GM21619 (cell line): ENCODE data around the gene HORMAD2.

Experiments
- ATAC-seq: cut with Tn5 transposase; IDR thresholded peaks from one replicate; pipeline ENCODE4 v1.9.1; 2021; ENCODE audit not compliant: unreplicated experiment

HORMAD2 gene

DNA sequence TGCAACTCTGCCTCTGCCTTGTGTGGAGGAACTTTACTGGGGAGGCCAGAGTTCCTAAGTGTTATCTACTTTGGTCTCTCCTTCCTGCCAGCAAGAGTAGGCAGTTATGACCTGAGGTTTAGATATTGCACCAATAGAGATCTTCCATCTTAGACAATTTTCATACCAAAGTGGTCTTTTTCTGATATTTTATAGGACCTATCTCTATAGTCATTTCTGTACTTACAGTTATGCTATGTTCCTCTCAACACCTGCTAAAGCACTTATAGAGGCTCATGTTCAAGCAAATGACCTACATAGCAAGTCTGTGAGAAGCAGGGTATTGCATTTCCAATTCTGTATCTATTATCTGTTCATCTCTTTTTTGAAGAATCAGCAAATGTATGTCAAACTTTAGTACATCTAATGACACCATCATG, 80.8 kb downstream of the HORMAD2 start:
- no peak for ATAC-seq

- ATAC-seq, result no peak
Observed at GRCh38 chr22:30167296-30167695, 87.0 kb downstream of the HORMAD2 start.

DNA sequence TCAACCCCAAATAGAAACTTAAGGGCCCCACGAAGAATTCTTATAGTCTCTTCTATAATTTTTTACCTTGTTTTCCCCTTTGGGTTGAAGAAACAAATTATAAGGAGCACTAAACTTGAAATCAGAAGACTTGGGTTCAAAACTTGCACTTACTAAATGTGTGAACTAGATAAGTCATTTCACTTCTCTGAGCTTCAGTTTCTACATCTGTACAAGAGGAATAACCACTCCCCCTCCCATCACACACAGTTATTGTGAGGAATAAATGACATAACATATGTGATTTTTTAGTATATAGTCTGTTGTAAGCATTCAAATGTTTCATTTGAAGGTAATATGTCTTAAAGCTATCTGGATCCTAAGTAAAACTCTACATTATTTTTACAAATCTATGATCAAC, 87.5 kb downstream of the HORMAD2 start:
- ATAC-seq, result no peak

GRCh38 chr22:30169002-30169401, 88.7 kb downstream of the HORMAD2 start:
- no peak for ATAC-seq

DNA sequence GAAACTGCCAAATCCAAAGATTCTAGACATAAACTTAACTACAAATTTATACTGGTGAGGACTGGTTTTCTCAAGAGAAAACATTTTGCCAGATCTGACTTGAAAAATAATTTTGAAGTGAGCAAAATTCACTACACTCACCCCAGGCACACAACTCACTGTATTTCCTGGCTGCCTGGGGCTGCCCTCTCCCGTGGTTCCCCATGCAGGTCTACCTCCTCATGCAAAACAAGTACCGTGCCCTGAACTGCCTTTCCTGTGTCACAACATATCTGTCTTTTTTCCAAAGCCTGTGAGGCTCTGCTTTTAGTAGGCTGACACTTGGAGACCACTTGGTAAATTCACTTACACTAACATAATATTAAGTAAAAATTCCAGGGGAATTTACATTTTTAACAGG, 89.9 kb downstream of the HORMAD2 start:
- ATAC-seq, result no peak

DNA sequence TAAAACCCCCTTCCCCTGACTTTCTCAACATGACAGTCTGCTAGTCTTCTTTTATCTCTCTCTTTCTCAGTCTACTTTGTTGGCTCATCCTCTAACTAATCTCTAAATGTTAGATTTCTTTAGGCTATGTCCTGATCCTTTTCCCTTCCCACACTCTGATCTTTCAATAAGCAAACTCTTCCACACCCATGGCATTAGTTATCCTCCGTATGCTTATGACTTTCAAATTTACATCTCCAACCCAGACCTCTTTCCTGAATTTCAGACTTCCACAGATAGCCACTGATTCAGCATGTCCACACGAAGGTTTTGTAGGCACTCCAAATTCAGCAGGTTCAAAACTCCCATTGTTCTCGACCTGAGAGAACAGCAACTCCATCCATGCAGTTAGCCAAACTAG, 90.7 kb downstream of the HORMAD2 start:
- ATAC-seq, result no peak

DNA sequence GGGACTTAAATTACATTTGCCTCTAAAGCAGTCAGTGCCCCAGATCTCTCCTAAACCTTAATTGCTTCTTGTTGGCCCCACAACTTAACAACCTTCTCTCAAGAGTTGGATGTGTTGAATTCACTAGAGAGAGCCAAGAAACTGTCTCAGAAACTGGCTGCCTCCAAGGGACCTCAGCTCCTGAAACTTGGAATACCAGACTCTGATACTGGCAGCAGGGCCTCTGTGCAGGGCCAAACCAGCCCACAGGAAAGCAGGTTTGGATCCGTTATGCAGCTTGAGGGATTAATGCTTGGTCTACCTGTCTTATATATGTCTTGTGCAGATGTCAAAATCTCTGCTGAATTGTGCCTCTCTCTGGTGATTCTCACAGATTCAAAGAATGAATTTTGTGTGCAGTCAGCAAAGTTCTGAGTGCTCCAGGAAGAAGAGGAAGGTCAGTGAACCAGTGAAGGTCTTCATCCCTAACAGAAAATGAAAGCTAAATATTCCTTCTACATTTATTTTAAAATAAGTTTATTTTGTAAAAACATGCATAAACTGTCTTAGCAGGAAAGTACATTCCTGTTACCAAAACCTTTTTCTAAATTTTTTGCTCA, 95.5 kb downstream of the HORMAD2 start:
- no peak for ATAC-seq

- ATAC-seq, result no peak
Observed at GRCh38 chr22:30176431-30176830, 96.2 kb downstream of the HORMAD2 start.

- no peak for ATAC-seq
Observed at GRCh38 chr22:30178181-30179126, 98.2 kb downstream of the HORMAD2 start.

DNA sequence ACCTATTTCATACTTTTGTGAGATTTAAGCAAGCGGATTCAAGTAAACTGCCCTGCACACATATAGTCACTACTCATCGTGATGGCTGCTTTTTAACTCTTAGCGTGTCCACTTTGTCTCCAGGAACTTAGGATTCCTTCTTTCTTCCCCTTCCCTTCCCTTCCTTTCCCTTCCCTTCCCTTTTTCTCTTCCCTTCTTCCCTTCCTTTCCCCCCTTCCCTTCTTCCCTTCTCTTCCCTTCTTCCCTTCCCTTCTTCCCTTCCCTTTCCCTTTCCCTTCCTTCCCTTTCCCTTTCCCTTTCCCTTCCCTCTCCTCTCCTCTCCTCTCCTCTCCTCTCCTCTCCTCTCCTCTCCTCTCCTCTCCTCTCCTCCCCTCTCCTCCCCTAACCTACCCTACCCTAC, 100.4 kb downstream of the HORMAD2 start:
- no peak for ATAC-seq

GRCh38 chr22:30181459-30182349, 101.4 kb downstream of the HORMAD2 start:
- no peak for ATAC-seq

DNA sequence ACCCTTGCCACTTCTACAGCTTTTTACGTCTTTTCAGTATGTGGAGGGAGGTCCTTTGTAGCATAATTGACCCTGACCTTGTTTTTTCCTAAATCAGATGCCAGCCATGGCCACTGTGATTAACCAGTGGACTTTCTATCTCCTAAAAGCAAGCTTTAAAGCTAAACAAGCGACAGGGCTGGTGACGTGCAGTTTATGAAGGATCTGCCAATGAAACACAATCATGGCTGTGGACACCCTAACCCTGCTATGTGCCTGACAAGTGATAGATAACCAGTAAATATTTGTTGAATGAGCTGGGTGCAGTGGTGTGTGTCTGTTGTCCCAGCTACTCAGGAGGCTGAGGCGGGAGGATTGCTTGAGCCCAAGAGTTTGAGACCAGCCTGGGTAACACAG, 102.1 kb downstream of the HORMAD2 start:
- ATAC-seq, result no peak

- ATAC-seq, result no peak
Observed at GRCh38 chr22:30182815-30183214, 102.6 kb downstream of the HORMAD2 start.

- no peak for ATAC-seq
Observed at GRCh38 chr22:30183271-30183670, 103.0 kb downstream of the HORMAD2 start.

DNA sequence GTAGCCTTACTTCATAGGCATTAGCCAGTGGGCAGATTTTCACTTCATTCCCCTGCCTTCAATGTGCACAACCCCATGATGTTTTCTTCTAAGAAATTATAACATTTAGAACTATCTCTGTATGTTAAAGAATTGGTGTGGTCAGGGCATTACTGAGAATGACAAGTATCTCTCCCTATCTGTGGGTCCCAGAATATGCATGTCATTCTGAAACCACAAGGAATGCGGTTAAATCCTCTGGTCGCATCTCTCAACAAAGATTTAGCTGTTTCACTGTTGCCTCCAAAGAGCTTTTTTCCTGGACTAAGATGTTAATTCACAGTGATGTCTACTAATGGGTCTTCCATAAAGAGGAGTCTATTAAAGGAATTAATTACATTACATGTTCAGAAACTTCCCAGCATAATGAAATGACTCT, 103.6 kb downstream of the HORMAD2 start:
- no peak for ATAC-seq

- ATAC-seq, result no peak
Observed at GRCh38 chr22:30185129-30185528, 104.9 kb downstream of the HORMAD2 start.

DNA sequence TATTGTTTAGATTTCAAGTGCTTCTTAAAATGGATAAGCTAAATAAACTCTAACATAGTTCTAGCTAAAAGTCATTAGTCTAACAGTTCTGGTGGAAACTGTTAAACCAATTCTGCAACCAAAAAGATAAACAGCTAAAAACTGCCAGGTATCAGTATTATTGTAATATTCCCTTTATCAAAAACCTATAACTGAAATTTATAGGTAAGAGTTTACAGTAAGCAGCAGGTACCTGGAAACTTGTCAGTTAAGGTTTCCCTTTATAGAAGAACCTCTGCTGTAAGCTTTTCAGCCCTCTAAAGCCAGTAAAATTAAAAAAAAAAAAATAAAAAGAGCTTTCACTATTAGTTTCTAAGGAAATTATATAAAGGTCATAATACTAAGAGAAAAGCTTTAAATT, 105.3 kb downstream of the HORMAD2 start:
- no peak for ATAC-seq

DNA sequence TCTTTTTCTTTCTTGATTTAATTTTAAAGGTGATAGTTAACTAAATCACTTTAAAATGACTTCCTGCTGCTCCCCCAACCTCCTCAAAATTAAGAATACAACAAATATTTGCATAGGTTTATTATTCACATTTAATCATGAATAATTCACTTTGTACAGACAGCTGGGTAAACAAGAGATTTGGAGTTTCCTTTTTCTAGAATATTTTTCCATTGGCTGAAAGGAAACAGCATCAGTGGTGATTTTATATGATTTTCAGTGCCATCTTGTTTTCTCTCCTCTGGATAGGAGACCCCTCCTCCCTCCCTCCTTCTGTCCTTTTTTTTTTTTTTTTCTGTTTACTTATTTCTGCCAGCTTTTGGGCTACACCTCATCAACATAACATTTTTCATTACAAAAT, 105.8 kb downstream of the HORMAD2 start:
- ATAC-seq, result no peak

GRCh38 chr22:30186510-30186909, 106.2 kb downstream of the HORMAD2 start:
- no peak for ATAC-seq

DNA sequence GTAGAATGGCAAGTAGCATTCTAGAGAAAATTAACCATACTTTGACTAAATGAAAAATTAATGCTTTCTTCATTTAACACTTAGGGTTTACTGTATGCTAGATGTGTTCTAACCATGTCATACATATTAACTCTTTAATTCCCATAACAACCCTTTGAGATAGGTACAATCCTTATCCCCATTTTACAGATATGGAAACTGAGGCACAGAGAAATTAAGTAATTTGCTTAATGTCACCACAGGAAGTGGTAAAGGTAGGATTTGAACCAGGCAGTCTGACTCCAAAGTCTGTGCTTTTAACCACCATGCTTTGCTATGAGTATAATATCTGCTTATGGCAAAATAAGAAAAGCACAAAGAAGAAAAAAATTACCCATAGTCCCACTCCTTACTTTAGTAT, 106.8 kb downstream of the HORMAD2 start:
- ATAC-seq, result no peak
